GM12892 (cell line): Measurements from ENCODE around the gene USP17L30.
"Not testable (repeated sequence)": the region's sequence is repeated elsewhere in the genome, so short reads cannot be mapped to it uniquely, and the experiment has no call there.

Source experiments
- POLR2A ChIP-seq: IDR thresholded peaks from 2 replicates; pipeline ENCODE4 v1.6.1; 2011; ENCODE audit warnings: low read depth, low read length, control low read depth
- POLR2AphosphoS5 ChIP-seq: IDR thresholded peaks from 2 replicates; pipeline ENCODE4 v1.6.1; 2011; ENCODE audit warnings: low read depth, low read length, control low read depth
- TAF1 ChIP-seq: IDR thresholded peaks from 2 replicates; pipeline ENCODE4 v1.6.1; 2011; ENCODE audit warnings: low read depth, mild to moderate bottlenecking, control low read depth, low read length, borderline replicate concordance

GRCh38 chr4:9324865-9325264, 38.1 kb upstream of the USP17L30 start, which contains the start of gene USP17L24:
- TF ChIP-seq POLR2A, POLR2AphosphoS5, TAF1: not testable (repeated sequence)
